Heart left ventricle (tissue), 13 donors: ENCODE data around the gene PGLYRP1.

Source experiments
- CTCF ChIP-seq, 12 donors: fragments of 200-600 bp; sonication (generic) in 4 of 12; IDR thresholded peaks; one replicate each; pipeline versions ENCODE4 v1.5.0 to v1.8.0; 2018 to 2022; ENCODE audit warnings: antibody characterized with exemption in 12 of 12, mild to moderate bottlenecking in 5 of 12
- POLR2A ChIP-seq, 2 donors: fragments of 450-650 bp; IDR thresholded peaks; one replicate each; pipeline ENCODE4 v1.6.1; 2017; ENCODE audit warnings: antibody characterized with exemption in 2 of 2, mild to moderate bottlenecking in 2 of 2, moderate library complexity in 2 of 2
- donor health status: ischemic (EF 13 %, LVEDD 7.1; RV severe dilation, severe dysfunction).
- donor health status: DM: no; HTN: yes; CAD: no.
- donor health status: DM: no; HTN: no; CAD: no.
- donor health status: ischemic (EF 25% LVEDD 6.9; RV normal size, moderate dysfunction).
- donor health status: ischemic (EF 25% LVEDD 5.7; RV mildly dilated, moderate dysfunction).
- donor health status: ischemic (EF 35%, LVEDD 5.7; RV mildly dilated, moderate dysfunction).
- donor health status: nonischemic (EF 11% LVEDD 7.7; RV severe dilation, severe dysfunction).
- donor health status: DM: yes; HTN: yes; CAD: no.
- donor health status: PGD.
- donor health status: ischemic (EF 29% LVEDD 5.4; RV normal size, mild dysfunction).
- donor health status: nonischemic (EF 23%, LVEDD 6.1; RV moderate dilation, normal function).

GRCh38 chr19:46030812-46031550 lies 8.1 kb upstream of the PGLYRP1 start:
- TF ChIP-seq CTCF (IDR thresholded peaks at IDR 0.05) (no peak), POLR2A (IDR thresholded peaks at IDR 0.05) (no peak)
